ENCODE results near the gene SGO1. TPM values are rescaled to one million over a fixed set of nuclear protein-coding genes. Genes with fewer than 3 reads are reported as not detected.

Gene SGO1
- total RNA-seq, 1 experiment from 2014 or later = 12.2 TPM

- intact Hi-C loops (cut with micrococcal nuclease) = no loop called here
- ChIA-PET CTCF (interaction anchor here (0.7 to 1.2 kb wide), 2 partner anchors 50 to 1697 kb away, joined by 3 read pairs; no protein-coding TSS in a partner anchor), POLR2A (interaction anchor here (2.4 kb wide), 1 partner anchor 11 kb away, joined by 7 read pairs; the partner anchor contains the start of gene SGO1)
- peaks cover 6% of the 10 kb centered on the region for H3K9me3 Mint-ChIP-seq (ENCODE audit: unreplicated experiment)
- no peaks in the 10 kb centered on the region for H3K27me3 Mint-ChIP-seq (ENCODE audit: insufficient read depth, unreplicated experiment)
- peak overlapping the region; percentile 24 for H3K27ac Mint-ChIP-seq (ENCODE audit: low read depth, unreplicated experiment)
- H3K4me1 Mint-ChIP-seq (ENCODE audit: insufficient read depth, unreplicated experiment) = peaks cover 7% of the 10 kb centered on the region
- no peak overlapping the region for H3K4me3 Mint-ChIP-seq (ENCODE audit: unreplicated experiment)
- peak; percentile 49 for DNase-seq (ENCODE audit: unreplicated experiment)
- no peaks in the 10 kb centered on the region for H3K36me3 Mint-ChIP-seq (ENCODE audit: insufficient read depth, unreplicated experiment)
- BruUV-seq (replicated peaks) = no TSS peak
- TF ChIP-seq CTCF (IDR thresholded peaks at IDR 0.05; ENCODE audit: unreplicated experiment) = no peak
Measured at GRCh38 chr3:20197775-20198174, 11.8 kb upstream of the SGO1 start.

GRCh38 chr3:20194793-20195460 is 8.9 kb upstream of the SGO1 start:
- H3K4me1 Mint-ChIP-seq (ENCODE audit: insufficient read depth, unreplicated experiment) = peaks cover 7% of the 10 kb centered on the region
- no TSS peak for BruUV-seq (replicated peaks)
- no peaks in the 10 kb centered on the region for H3K9me3 Mint-ChIP-seq (ENCODE audit: unreplicated experiment)
- CTCF ChIA-PET = no interaction called here
- H3K4me3 Mint-ChIP-seq (ENCODE audit: unreplicated experiment) = no peak overlapping the region
- intact Hi-C loops (cut with micrococcal nuclease) = no loop called here
- H3K27me3 Mint-ChIP-seq (ENCODE audit: insufficient read depth, unreplicated experiment) = no peaks in the 10 kb centered on the region
- POLR2A ChIA-PET = interaction anchor here (1.0 kb wide), 1 partner anchor 246 kb away, joined by 3 read pairs; no protein-coding TSS in a partner anchor
- H3K36me3 Mint-ChIP-seq (ENCODE audit: insufficient read depth, unreplicated experiment) = no peaks in the 10 kb centered on the region
- no peak overlapping the region for H3K27ac Mint-ChIP-seq (ENCODE audit: low read depth, unreplicated experiment)
- no peak for TF ChIP-seq CTCF (IDR thresholded peaks at IDR 0.05; ENCODE audit: unreplicated experiment)
- DNase-seq (ENCODE audit: unreplicated experiment) = no peak

- no TSS peak for BruUV-seq (replicated peaks)
- Mint-ChIP-seq H3K4me3 (ENCODE audit: unreplicated experiment) (no peak overlapping the region), H3K9me3 (ENCODE audit: unreplicated experiment) (no peaks in the 10 kb centered on the region), H3K4me1 (ENCODE audit: insufficient read depth, unreplicated experiment) (no peaks in the 10 kb centered on the region), H3K27me3 (ENCODE audit: insufficient read depth, unreplicated experiment) (no peaks in the 10 kb centered on the region), H3K36me3 (ENCODE audit: insufficient read depth, unreplicated experiment) (no peaks in the 10 kb centered on the region), H3K27ac (ENCODE audit: low read depth, unreplicated experiment) (no peak overlapping the region)
- ChIA-PET POLR2A (no interaction called here), CTCF (no interaction called here)
- intact Hi-C loops (cut with micrococcal nuclease) = no loop called here
- no peak for TF ChIP-seq CTCF (IDR thresholded peaks at IDR 0.05; ENCODE audit: unreplicated experiment)
- DNase-seq (ENCODE audit: unreplicated experiment) = no peak
Measured at GRCh38 chr3:20190991-20191390, 5.0 kb upstream of the SGO1 start.

GRCh38 chr3:20186600-20187004 is 596 bp upstream of the SGO1 start:
- no peaks in the 10 kb centered on the region for H3K27me3 Mint-ChIP-seq (ENCODE audit: insufficient read depth, unreplicated experiment)
- TSS peak; percentile 95 for BruUV-seq (replicated peaks)
- ChIA-PET POLR2A (interaction anchor here (0.5 to 6.6 kb wide), 14 partner anchors 10 to 1050 kb away, joined by 3 to 71 read pairs (median 4); partner anchors contain the start of gene KAT2B), CTCF (interaction anchor here (0.6 to 1.4 kb wide), 6 partner anchors 8 to 1426 kb away, joined by 3 to 5 read pairs (median 4); no protein-coding TSS in a partner anchor)
- TF ChIP-seq CTCF (IDR thresholded peaks at IDR 0.05; ENCODE audit: unreplicated experiment) = no peak
- no peaks in the 10 kb centered on the region for H3K36me3 Mint-ChIP-seq (ENCODE audit: insufficient read depth, unreplicated experiment)
- DNase-seq (ENCODE audit: unreplicated experiment) = no peak
- no peak overlapping the region for H3K27ac Mint-ChIP-seq (ENCODE audit: low read depth, unreplicated experiment)
- no peak overlapping the region for H3K4me3 Mint-ChIP-seq (ENCODE audit: unreplicated experiment)
- no peaks in the 10 kb centered on the region for H3K9me3 Mint-ChIP-seq (ENCODE audit: unreplicated experiment)
- intact Hi-C loops (cut with micrococcal nuclease) = loop anchor here (1.0 to 5.0 kb wide), 4 partner anchors 132 to 299 kb away; partner anchors contain the start of gene KAT2B
- H3K4me1 Mint-ChIP-seq (ENCODE audit: insufficient read depth, unreplicated experiment) = no peaks in the 10 kb centered on the region
